ENCODE data around the gene NUTF2. TPM values are rescaled to one million over a fixed set of nuclear protein-coding genes. Genes with fewer than 3 reads are reported as not detected.

Gene NUTF2
- total RNA-seq, 5 donors from 2014 or later (not counting 1 experiment from before 2014, with no cell fraction given): 37.4 to 55.0 (median 48.3) TPM

- POLR2A ChIA-PET: interaction anchor here in 1 of 2 donors (0.7 kb wide), 1 partner anchor 1784 kb away, joined by 5 read pairs; no protein-coding TSS in a partner anchor
- no peaks in the 10 kb centered on the region for H3K9me3 ChIP-seq
- no peak overlapping the region for H3K27ac ChIP-seq (ENCODE audit: low read length)
- DNase-seq (no peak), ATAC-seq (replicated peaks in 1 of 4) (no peak)
- peaks cover 5 to 9% (median 5%) of the 10 kb centered on the region in 3 donors for H3K4me1 Mint-ChIP-seq
- H3K4me1 ChIP-seq (ENCODE audit: control insufficient read depth in 1 of 2, extremely low read depth in 1 of 2, insufficient read depth in 2 of 2, low read length in 2 of 2): peaks cover 0 to 8% of the 10 kb centered on the region in 2 experiments
- CTCF ChIA-PET: interaction anchor here in 1 of 2 donors (0.7 to 1.4 kb wide), 4 partner anchors 10 to 234 kb away, joined by 3 to 4 read pairs (median 4); no protein-coding TSS in a partner anchor
- no peaks in the 10 kb centered on the region for H3K36me3 Mint-ChIP-seq
- no peak overlapping the region for H3K4me3 ChIP-seq (ENCODE audit: control insufficient read depth in 1 of 2, extremely low read depth in 1 of 2, low read length in 1 of 2)
- H3K27me3 ChIP-seq (replicated peaks in 1 of 2; ENCODE audit: control insufficient read depth in 2 of 2, extremely low read depth in 1 of 2, insufficient read depth in 2 of 2, low read length in 1 of 2): peaks cover 0 to 5% of the 10 kb centered on the region in 2 experiments
- no peaks in the 10 kb centered on the region for H3K27me3 Mint-ChIP-seq
- H3K4me3 Mint-ChIP-seq: no peak overlapping the region
- WGBS (ENCODE audit: insufficient coverage): 87% methylated on average over 5 of the region's 8 CpGs
- no peak overlapping the region for H3K27ac Mint-ChIP-seq
- no peaks in the 10 kb centered on the region for H3K9me3 Mint-ChIP-seq
- peaks cover 0 to 2% of the 10 kb centered on the region in 2 donors for H3K36me3 ChIP-seq (ENCODE audit: control insufficient read depth in 2 of 2, extremely low read depth in 1 of 2, insufficient read depth in 1 of 2, low read length in 1 of 2)
Observed at GRCh38 chr16:67814567-67814966, 32.2 kb upstream of the NUTF2 start.

GRCh38 chr16:67820608-67821259 is 26.0 kb upstream of the NUTF2 start:
- POLR2A ChIA-PET: no interaction called here
- H3K9me3 Mint-ChIP-seq: no peaks in the 10 kb centered on the region
- H3K27me3 Mint-ChIP-seq: no peaks in the 10 kb centered on the region
- peaks cover 0 to 3% of the 10 kb centered on the region in 2 experiments for H3K27me3 ChIP-seq (replicated peaks in 1 of 2; ENCODE audit: control insufficient read depth in 2 of 2, extremely low read depth in 1 of 2, insufficient read depth in 2 of 2, low read length in 1 of 2)
- no peak overlapping the region for H3K4me3 Mint-ChIP-seq
- peaks cover 5 to 9% (median 5%) of the 10 kb centered on the region in 3 donors for H3K4me1 Mint-ChIP-seq
- H3K36me3 Mint-ChIP-seq: no peaks in the 10 kb centered on the region
- DNase-seq (no peak), ATAC-seq (replicated peaks in 1 of 4) (no peak)
- H3K27ac ChIP-seq (ENCODE audit: low read length): no peak overlapping the region
- peaks cover 0 to 8% of the 10 kb centered on the region in 2 experiments for H3K4me1 ChIP-seq (ENCODE audit: control insufficient read depth in 1 of 2, extremely low read depth in 1 of 2, insufficient read depth in 2 of 2, low read length in 2 of 2)
- no peaks in the 10 kb centered on the region for H3K36me3 ChIP-seq (ENCODE audit: control insufficient read depth in 2 of 2, extremely low read depth in 1 of 2, insufficient read depth in 1 of 2, low read length in 1 of 2)
- 89% methylated on average over 11 of the region's 11 CpGs for WGBS (ENCODE audit: insufficient coverage)
- H3K9me3 ChIP-seq: no peaks in the 10 kb centered on the region
- CTCF ChIA-PET: interaction anchor here in 1 of 2 donors (0.6 kb wide), 2 partner anchors 18 to 176 kb away, joined by 3 read pairs; partner anchors contain the start of gene CARMIL2
- H3K4me3 ChIP-seq (ENCODE audit: control insufficient read depth in 1 of 2, extremely low read depth in 1 of 2, low read length in 1 of 2): no peak overlapping the region
- no peak overlapping the region for H3K27ac Mint-ChIP-seq

GRCh38 chr16:67822511-67822910 is 24.2 kb upstream of the NUTF2 start:
- H3K9me3 ChIP-seq: no peaks in the 10 kb centered on the region
- peaks cover 0 to 3% of the 10 kb centered on the region in 2 experiments for H3K27me3 ChIP-seq (replicated peaks in 1 of 2; ENCODE audit: control insufficient read depth in 2 of 2, extremely low read depth in 1 of 2, insufficient read depth in 2 of 2, low read length in 1 of 2)
- H3K27ac ChIP-seq (ENCODE audit: low read length): no peak overlapping the region
- POLR2A ChIA-PET: interaction anchor here in 1 of 2 donors (0.7 kb wide), 1 partner anchor 41 kb away, joined by 5 read pairs; no protein-coding TSS in a partner anchor
- CTCF ChIA-PET: no interaction called here
- WGBS (ENCODE audit: insufficient coverage): 100% methylated on average over 2 of the region's 2 CpGs
- no peak overlapping the region for H3K27ac Mint-ChIP-seq
- H3K4me3 ChIP-seq (ENCODE audit: control insufficient read depth in 1 of 2, extremely low read depth in 1 of 2, low read length in 1 of 2): no peak overlapping the region
- no peaks in the 10 kb centered on the region for H3K27me3 Mint-ChIP-seq
- H3K9me3 Mint-ChIP-seq: no peaks in the 10 kb centered on the region
- H3K36me3 Mint-ChIP-seq: no peaks in the 10 kb centered on the region
- no peaks in the 10 kb centered on the region for H3K4me1 Mint-ChIP-seq
- no peak overlapping the region for H3K4me3 Mint-ChIP-seq
- peaks cover 7 to 10% of the 10 kb centered on the region in 2 donors for H3K36me3 ChIP-seq (ENCODE audit: control insufficient read depth in 2 of 2, extremely low read depth in 1 of 2, insufficient read depth in 1 of 2, low read length in 1 of 2)
- ATAC-seq (replicated peaks in 1 of 4) (no peak), DNase-seq (no peak)
- H3K4me1 ChIP-seq (ENCODE audit: control insufficient read depth in 1 of 2, extremely low read depth in 1 of 2, insufficient read depth in 2 of 2, low read length in 2 of 2): no peaks in the 10 kb centered on the region

- Histone ChIP-seq H3K36me3 (ENCODE audit: control insufficient read depth in 2 of 2, extremely low read depth in 1 of 2, insufficient read depth in 1 of 2, low read length in 1 of 2) (peaks cover 14 to 28% of the 10 kb centered on the region in 2 donors), H3K9me3 (no peaks in the 10 kb centered on the region), H3K27ac (ENCODE audit: low read length) (no peak overlapping the region), H3K4me1 (ENCODE audit: control insufficient read depth in 1 of 2, extremely low read depth in 1 of 2, insufficient read depth in 2 of 2, low read length in 2 of 2) (no peaks in the 10 kb centered on the region), H3K4me3 (ENCODE audit: control insufficient read depth in 1 of 2, extremely low read depth in 1 of 2, low read length in 1 of 2) (no peak overlapping the region), H3K27me3 (replicated peaks in 1 of 2; ENCODE audit: control insufficient read depth in 2 of 2, extremely low read depth in 1 of 2, insufficient read depth in 2 of 2, low read length in 1 of 2) (no peaks in the 10 kb centered on the region)
- POLR2A ChIA-PET: no interaction called here
- Mint-ChIP-seq H3K27ac (no peak overlapping the region), H3K4me1 (no peaks in the 10 kb centered on the region), H3K27me3 (no peaks in the 10 kb centered on the region), H3K36me3 (peaks cover 12% of the 10 kb centered on the region), H3K4me3 (no peak overlapping the region), H3K9me3 (no peaks in the 10 kb centered on the region)
- CTCF ChIA-PET: interaction anchor here (0.6 to 1.2 kb wide), 2 partner anchors 10 to 40 kb away, joined by 4 read pairs; no protein-coding TSS in a partner anchor
- no peak for DNase-seq
- no peak for ATAC-seq (replicated peaks in 1 of 4)
- WGBS (ENCODE audit: insufficient coverage): 100% methylated on average over 6 of the region's 8 CpGs
Observed at GRCh38 chr16:67825119-67825518, 21.6 kb upstream of the NUTF2 start.

GRCh38 chr16:67825906-67826305 is 20.8 kb upstream of the NUTF2 start:
- Histone ChIP-seq H3K27me3 (replicated peaks in 1 of 2; ENCODE audit: control insufficient read depth in 2 of 2, extremely low read depth in 1 of 2, insufficient read depth in 2 of 2, low read length in 1 of 2) (no peaks in the 10 kb centered on the region), H3K36me3 (ENCODE audit: control insufficient read depth in 2 of 2, extremely low read depth in 1 of 2, insufficient read depth in 1 of 2, low read length in 1 of 2) (peaks cover 14 to 36% of the 10 kb centered on the region in 2 donors), H3K27ac (ENCODE audit: low read length) (no peak overlapping the region), H3K9me3 (no peaks in the 10 kb centered on the region), H3K4me1 (ENCODE audit: control insufficient read depth in 1 of 2, extremely low read depth in 1 of 2, insufficient read depth in 2 of 2, low read length in 2 of 2) (no peaks in the 10 kb centered on the region), H3K4me3 (ENCODE audit: control insufficient read depth in 1 of 2, extremely low read depth in 1 of 2, low read length in 1 of 2) (no peak overlapping the region)
- DNase-seq (no peak), ATAC-seq (replicated peaks in 1 of 4) (no peak)
- H3K27me3 Mint-ChIP-seq: no peaks in the 10 kb centered on the region
- WGBS (ENCODE audit: insufficient coverage): 96% methylated on average over 14 of the region's 14 CpGs
- H3K4me1 Mint-ChIP-seq: no peaks in the 10 kb centered on the region
- ChIA-PET CTCF (interaction anchor here in 1 of 2 donors (0.6 kb wide), 1 partner anchor 836 kb away, joined by 5 read pairs; no protein-coding TSS in a partner anchor), POLR2A (interaction anchor here in 1 of 2 donors (0.5 kb wide), 1 partner anchor 259 kb away, joined by 14 read pairs; the partner anchor contains the start of gene NFATC3)
- no peak overlapping the region for H3K4me3 Mint-ChIP-seq
- no peaks in the 10 kb centered on the region for H3K9me3 Mint-ChIP-seq
- H3K27ac Mint-ChIP-seq: no peak overlapping the region
- H3K36me3 Mint-ChIP-seq: peaks cover 15% of the 10 kb centered on the region

- Mint-ChIP-seq H3K27me3 (no peaks in the 10 kb centered on the region), H3K4me1 (peaks cover 0 to 11% (median 10%) of the 10 kb centered on the region in 3 donors), H3K36me3 (peaks cover 16% of the 10 kb centered on the region), H3K9me3 (no peaks in the 10 kb centered on the region), H3K4me3 (no peak overlapping the region), H3K27ac (no peak overlapping the region)
- ChIA-PET POLR2A (no interaction called here), CTCF (interaction anchor here in 1 of 2 donors (1.5 kb wide), 1 partner anchor 12 kb away, joined by 5 read pairs; no protein-coding TSS in a partner anchor)
- Histone ChIP-seq H3K27me3 (replicated peaks in 1 of 2; ENCODE audit: control insufficient read depth in 2 of 2, extremely low read depth in 1 of 2, insufficient read depth in 2 of 2, low read length in 1 of 2) (no peaks in the 10 kb centered on the region), H3K27ac (ENCODE audit: low read length) (no peak overlapping the region), H3K9me3 (no peaks in the 10 kb centered on the region), H3K4me1 (ENCODE audit: control insufficient read depth in 1 of 2, extremely low read depth in 1 of 2, insufficient read depth in 2 of 2, low read length in 2 of 2) (peaks cover 5 to 14% of the 10 kb centered on the region in 2 experiments), H3K4me3 (ENCODE audit: control insufficient read depth in 1 of 2, extremely low read depth in 1 of 2, low read length in 1 of 2) (no peak overlapping the region), H3K36me3 (ENCODE audit: control insufficient read depth in 2 of 2, extremely low read depth in 1 of 2, insufficient read depth in 1 of 2, low read length in 1 of 2) (peaks cover 14 to 50% of the 10 kb centered on the region in 2 donors)
- DNase-seq (no peak), ATAC-seq (replicated peaks in 1 of 4) (no peak)
- WGBS (ENCODE audit: insufficient coverage): 94% methylated on average over 4 of the region's 4 CpGs
Observed at GRCh38 chr16:67828651-67829050, 18.1 kb upstream of the NUTF2 start.
